IPS-18c (cell line): Measurements from ENCODE around the gene C2CD5.
"Not testable (repeated sequence)": the region's sequence is repeated elsewhere in the genome, so short reads cannot be mapped to it uniquely, and the experiment has no call there.

Experiments
- H3K4me3 ChIP-seq: 2 replicates; pipeline ENCODE4 v1.7.0; 2013; ENCODE audit warnings: low read depth, mild to moderate bottlenecking, low read length, moderate library complexity; ENCODE audit not compliant: insufficient read depth
- H3K9me3 ChIP-seq: one replicate; pipeline ENCODE4 v1.6.1; 2013; ENCODE audit warnings: mild to moderate bottlenecking, low read length, moderate library complexity; ENCODE audit not compliant: control insufficient read depth, insufficient read depth

The C2CD5 gene

DNA sequence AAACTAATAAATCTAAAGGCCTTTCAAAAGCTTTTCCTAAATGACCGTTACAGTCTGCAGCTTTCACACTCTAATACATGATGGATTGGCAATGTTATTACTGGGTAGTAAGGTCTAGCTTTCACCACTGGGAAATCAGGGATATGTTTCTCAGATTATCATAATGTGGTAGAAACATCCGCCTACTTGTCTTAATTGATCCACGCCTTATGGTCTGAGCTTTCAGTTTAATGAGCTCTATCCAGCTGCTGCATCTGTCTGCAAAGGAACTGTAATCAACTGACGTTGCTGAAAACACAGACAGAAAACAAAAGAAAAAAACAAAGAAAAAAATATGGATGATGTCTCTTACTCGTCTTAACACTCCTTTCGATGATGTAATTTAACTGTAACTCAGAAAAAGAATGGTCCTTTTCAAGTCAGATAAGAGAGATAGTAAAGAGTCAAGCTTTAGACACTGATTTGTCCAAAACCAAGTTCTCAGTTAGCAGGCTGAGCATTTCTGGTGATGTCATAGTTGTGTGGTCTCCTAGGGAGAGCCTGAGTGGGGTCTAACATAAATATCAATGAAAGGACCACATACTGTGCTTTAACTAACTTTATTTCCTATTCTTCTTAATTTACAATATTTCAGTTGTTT lies 85.9 kb downstream of the C2CD5 start:
- Histone ChIP-seq H3K9me3 (no peaks in the 10 kb centered on the region), H3K4me3 (no peak overlapping the region)

- Histone ChIP-seq H3K4me3 (no peak overlapping the region), H3K9me3 (no peaks in the 10 kb centered on the region)
These were observed 87.3 kb downstream of the C2CD5 start for GRCh38 chr12:22457085-22457484.

- H3K4me3 ChIP-seq: no peak overlapping the region
- no peaks in the 10 kb centered on the region for H3K9me3 ChIP-seq
These were observed 90.8 kb downstream of the C2CD5 start for GRCh38 chr12:22453511-22453910.

GRCh38 chr12:22447223-22447622 lies 97.1 kb downstream of the C2CD5 start:
- no peaks in the 10 kb centered on the region for H3K9me3 ChIP-seq
- no peak overlapping the region for H3K4me3 ChIP-seq

GRCh38 chr12:22444317-22444665 lies 100.1 kb downstream of the C2CD5 start:
- not testable (repeated sequence) for H3K9me3 ChIP-seq, H3K4me3 ChIP-seq

GRCh38 chr12:22443379-22444316 lies 100.7 kb downstream of the C2CD5 start:
- Histone ChIP-seq H3K4me3 (no peak overlapping the region), H3K9me3 (no peaks in the 10 kb centered on the region)

- Histone ChIP-seq H3K4me3 (no peak overlapping the region), H3K9me3 (no peaks in the 10 kb centered on the region)
These were observed 107.1 kb downstream of the C2CD5 start for GRCh38 chr12:22437031-22437806.

- no peak overlapping the region for H3K4me3 ChIP-seq
- no peaks in the 10 kb centered on the region for H3K9me3 ChIP-seq
These were observed 108.8 kb downstream of the C2CD5 start for GRCh38 chr12:22435583-22435982.

- H3K9me3 ChIP-seq: no peaks in the 10 kb centered on the region
- H3K4me3 ChIP-seq: no peak overlapping the region
These were observed 112.6 kb downstream of the C2CD5 start for GRCh38 chr12:22431693-22432251.

GRCh38 chr12:22416801-22417200 lies 127.5 kb downstream of the C2CD5 start:
- Histone ChIP-seq H3K9me3 (no peaks in the 10 kb centered on the region), H3K4me3 (no peak overlapping the region)

DNA sequence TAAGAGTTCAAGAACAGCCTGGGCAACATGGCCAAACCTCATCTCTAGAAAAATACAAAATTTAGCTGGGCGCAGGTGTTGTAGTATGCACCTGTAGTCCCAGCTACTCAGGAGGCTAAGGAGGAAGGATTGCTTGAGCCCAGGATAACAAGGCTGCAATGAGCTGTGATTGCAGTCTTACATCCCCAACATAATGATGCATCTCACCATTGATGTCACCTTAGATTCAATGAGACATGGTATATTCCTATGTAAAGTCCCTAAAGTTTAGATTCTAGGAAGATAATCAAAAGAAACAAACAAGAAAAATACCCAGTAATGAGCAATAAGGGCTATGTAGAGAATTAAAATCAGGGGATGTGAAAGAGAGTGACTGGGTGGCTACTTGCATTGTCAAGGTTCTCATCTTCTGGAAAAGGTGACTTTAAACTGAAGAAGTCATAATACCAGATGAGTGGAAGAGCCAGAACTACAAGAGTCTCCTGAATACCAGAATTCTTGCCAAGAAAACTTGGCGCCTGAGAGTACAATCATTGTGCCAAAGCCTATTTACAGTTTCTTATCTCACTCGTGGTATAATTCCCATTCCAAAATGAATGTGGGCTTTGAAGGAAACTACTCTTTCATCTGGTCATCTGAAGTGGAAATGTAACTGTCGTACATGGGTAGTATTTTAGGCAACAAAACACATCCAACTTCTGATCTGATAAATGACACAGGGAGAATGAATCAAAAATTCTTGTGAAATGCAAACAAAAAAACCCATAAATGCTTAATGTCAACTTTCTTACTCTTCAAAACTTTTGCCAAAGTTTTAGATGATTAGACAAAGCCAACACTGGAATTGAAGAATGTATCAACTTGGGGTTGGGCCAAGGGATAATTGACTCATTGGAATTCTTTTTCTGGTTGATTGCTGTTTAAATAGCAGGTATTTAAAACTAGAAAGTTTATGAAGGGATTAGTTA lies 128.7 kb downstream of the C2CD5 start:
- H3K4me3 ChIP-seq: no peak overlapping the region
- no peaks in the 10 kb centered on the region for H3K9me3 ChIP-seq

GRCh38 chr12:22414742-22415141 lies 129.6 kb downstream of the C2CD5 start:
- no peaks in the 10 kb centered on the region for H3K9me3 ChIP-seq

DNA sequence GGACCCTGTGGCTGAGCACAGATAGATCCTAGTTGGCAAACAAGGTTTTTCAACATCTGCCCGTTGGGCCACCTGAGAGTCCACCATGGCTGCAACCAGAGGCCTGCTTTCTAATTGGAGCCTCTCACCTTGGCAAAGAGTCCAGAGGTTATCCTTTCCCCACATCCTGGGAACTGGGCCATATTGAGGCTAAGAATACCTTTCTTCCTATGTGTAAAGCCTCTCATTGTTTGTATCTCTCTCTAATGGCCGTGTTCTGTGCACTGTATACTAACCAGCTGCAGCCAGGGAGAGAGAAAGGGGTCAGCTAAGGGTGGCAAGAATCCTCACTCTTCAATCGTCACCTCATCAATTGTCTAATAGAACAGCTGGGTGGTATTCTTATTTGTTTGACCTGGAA lies 130.8 kb downstream of the C2CD5 start:
- Histone ChIP-seq H3K4me3 (no peak overlapping the region), H3K9me3 (no peaks in the 10 kb centered on the region)

More at GRCh38 chr12:22414742-22415141, 129.6 kb downstream of the C2CD5 start:
- H3K4me3 ChIP-seq: no peak overlapping the region

GRCh38 chr12:22412581-22412980 lies 131.8 kb downstream of the C2CD5 start:
- no peaks in the 10 kb centered on the region for H3K9me3 ChIP-seq
- no peak overlapping the region for H3K4me3 ChIP-seq

GRCh38 chr12:22410486-22410885 lies 133.9 kb downstream of the C2CD5 start:
- Histone ChIP-seq H3K4me3 (no peak overlapping the region), H3K9me3 (no peaks in the 10 kb centered on the region)

DNA sequence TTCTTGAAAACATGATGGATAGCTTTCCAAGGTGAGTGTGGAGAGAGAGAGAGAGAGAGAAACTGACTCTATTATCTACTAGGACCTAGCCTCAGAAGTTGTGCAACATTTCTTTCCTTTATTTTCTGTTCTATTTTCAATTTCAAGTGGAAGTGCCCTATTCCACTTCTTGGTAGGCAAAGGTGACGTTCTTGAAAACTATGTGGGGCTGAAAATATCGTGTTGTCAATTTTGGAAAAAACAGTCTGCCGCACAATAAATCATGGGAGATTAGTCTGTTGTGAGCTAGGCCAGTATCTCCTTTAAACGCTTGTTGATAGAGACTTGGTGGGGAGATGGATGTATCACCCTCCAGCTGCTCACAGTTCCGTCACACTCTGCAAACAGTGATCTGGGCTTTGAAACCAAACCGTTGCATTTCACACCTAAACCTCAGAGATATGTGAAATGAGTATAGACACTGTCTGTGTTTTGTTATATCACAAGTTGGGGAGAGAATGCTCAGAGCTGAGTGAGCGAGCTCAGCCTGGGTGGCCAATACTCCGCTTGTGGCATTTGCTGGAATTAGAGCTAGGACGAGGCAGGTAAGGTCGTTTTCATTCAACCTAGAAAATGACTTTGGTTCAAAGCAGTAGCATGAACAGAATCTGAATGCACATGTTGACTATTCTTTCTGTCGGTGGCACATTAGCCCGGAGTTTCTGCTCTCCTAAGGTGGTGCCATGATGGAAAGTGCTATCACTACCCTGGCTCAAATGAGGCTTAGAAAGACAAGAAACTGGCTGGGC lies 134.8 kb downstream of the C2CD5 start:
- no peak overlapping the region for H3K4me3 ChIP-seq
- H3K9me3 ChIP-seq: no peaks in the 10 kb centered on the region
